Ovary (tissue), 10 donors: ENCODE results near the gene TENT4B. TPM values are rescaled to one million over a fixed set of nuclear protein-coding genes. Genes with fewer than 3 reads are reported as not detected.

Experiments
- DNase-seq, 5 donors: peaks; one replicate each; pipeline ENCODE4 v3.0.0-alpha.2; 2019 to 2020
- H3K27ac ChIP-seq, 2 donors: fragments of 200-600 bp; one replicate each; pipeline versions ENCODE4 v1.5.1 to v1.8.0; 2019 to 2022
- H3K27me3 ChIP-seq: fragments of 200-600 bp; one replicate; pipeline ENCODE4 v1.8.0; 2022
- H3K36me3 ChIP-seq: fragments of 200-600 bp; sonication (generic); one replicate; pipeline ENCODE4 v1.5.1; 2019
- H3K4me1 ChIP-seq: one replicate; pipeline ENCODE4 v1.8.1; 2013; ENCODE audit warnings: mild to moderate bottlenecking, moderate library complexity; ENCODE audit not compliant: insufficient read depth
- H3K4me3 ChIP-seq: fragments of 200-600 bp; sonication (generic); one replicate; pipeline ENCODE4 v1.5.1; 2017
- H3K9me3 ChIP-seq, 2 donors: fragments of 200-600 bp in 1 of 2; sonication (generic) in 1 of 2; one replicate each; pipeline versions ENCODE4 v1.5.1 to v1.8.1; 2013 to 2019; ENCODE audit warnings: mild to moderate bottlenecking in 1 of 2, moderate library complexity in 1 of 2
- EP300 ChIP-seq: sonication (generic); formaldehyde crosslinking; IDR thresholded peaks from one replicate; pipeline ENCODE4 v1.6.1; 2017; ENCODE audit warnings: antibody characterized with exemption
- POLR2A ChIP-seq: fragments of 450-650 bp; IDR thresholded peaks from one replicate; pipeline ENCODE4 v1.6.1; 2017; ENCODE audit warnings: antibody characterized with exemption, mild to moderate bottlenecking, moderate library complexity
- WGBS, 3 donors: extraction: QIAGEN DNeasy Blood & Tissue Kit in 1 of 3; methylation state at CpG; one replicate each; pipeline versions ENCODE4 v1.1.5 to v1.1.7; 2013 to 2017; 5-methylcytosine and 5-hydroxymethylcytosine counted together
- intact Hi-C, 4 donors: fragments of 100-400 bp; cut with DNase I; formaldehyde crosslinking; loops; one replicate each; pipeline versions ENCODE4 v1.11.0 to v1.15.1; 2022 to 2023
- long read RNA-seq, 3 donors: library from polyadenylated mRNA in 2 of 3; unstranded in 2 of 3; transcript quantifications; one replicate each; pipeline ENCODE4 v2.0.0 and lab custom pipeline, GENCODE V29; 2021 to 2026
- polyA plus RNA-seq, 2 donors: library from polyadenylated mRNA; stranded (reverse); fragments of 200-250 nt in 1 of 2; fragments of 350-450 nt in 1 of 2; fragmentation: Illumina TruSeq in 1 of 2; extraction: RNeasy Lipid Tissue Mini Kit (QIAGEN cat#74804) in 1 of 2; gene quantifications; one replicate each; pipeline ENCODE4 v1.2.3, GENCODE V29; 2013 to 2014
- total RNA-seq, 7 donors: library from RNA; depleted of rRNA in 2 of 7; stranded (reverse); fragments of >200 nt in 2 of 7; fragmentation: NEBNext Ultra II Directional in 3 of 7; extraction: Animal tissue kit (Norgen Biotek cat#: 25700) in 3 of 7; gene quantifications; one replicate each; pipeline versions ENCODE4 v1.1.0 to v1.2.4, GENCODE V29; 2016 to 2023
- TF ChIP-seq, protein P1 (sequence below), 3 donors: fragments of 450-650 bp in 2 of 3; fragments of 200-600 bp in 1 of 3; IDR thresholded peaks; one replicate each; pipeline versions ENCODE4 v1.5.1 to v1.8.0; 2016 to 2022; ENCODE audit warnings: antibody characterized with exemption in 3 of 3, mild to moderate bottlenecking in 1 of 3
- donor health status: DM: no; HTN: no; CAD: no; lungs with moderate emphysema.
- donor health status: DM: no; HTN: no; CAD: no.
- donor health status: Bipolar disorder and iron deficiency.
- donor health status: DM: yes; HTN: yes; CAD: no.
- donor health status: DM: no; HTN: no; CAD: no.
- donor health status: DM: yes; HTN: yes; CAD: no.

TENT4B gene
- total RNA-seq: 10 to 100 TPM in 6 of 7 donors, 1 to 10 TPM in 1; 9.7 to 17.7 (median 12.3) TPM
- polyA plus RNA-seq: 10 to 100 TPM in 1 of 2 donors, 1 to 10 TPM in 1; 5.3 to 13.5 TPM
- long read RNA-seq, donor 1, partial matches to known transcripts: 3 of 4 reads
- long read RNA-seq, donor 1, other reads (novel, unspliced or antisense): 1 of 4 reads
- long read RNA-seq, donor 2: 0 reads
- long read RNA-seq, donor 3, full-length matches to known transcripts: 1 of 10 reads
- long read RNA-seq, donor 3, partial matches to known transcripts: 4 of 10 reads
- long read RNA-seq, donor 3, other reads (novel, unspliced or antisense): 5 of 10 reads

GRCh38 chr16:50152807-50153595 lies at the start of gene TENT4B:
Gene TENT4B, plus strand, starts transcription at chr16:50153306. Its CDS starts 316 bp downstream, at chr16:50153622.
- H3K27me3 ChIP-seq: no peaks in the 10 kb centered on the region
- H3K4me3 ChIP-seq: peak within 1 kb of the TSS; percentile 80
- intact Hi-C loops: loop anchor here in 3 of 4 donors (5.0 to 10.0 kb wide), 3 partner anchors 52 to 128 kb away; partner anchors contain the start of gene CNEP1R1 (in 1 of the 3)
- peak; percentile 90 for TF ChIP-seq POLR2A
- no peak for TF ChIP-seq EP300
- DNase-seq: peak; percentile 84 to 91 (median 89)
- peak within 1 kb of the TSS; percentile 76 to 99 for H3K27ac ChIP-seq
- H3K9me3 ChIP-seq: no peaks in the 10 kb centered on the region
- 0 to 1% (median 0%) methylated on average over 44 to 109 of the region's 114 CpGs for WGBS, 3 donors
- H3K4me1 ChIP-seq: peaks cover 6% of the 10 kb centered on the region
- H3K36me3 ChIP-seq: no peaks in the 10 kb centered on the region

GRCh38 chr16:50103764-50104163 lies 49.3 kb upstream of the TENT4B start:
- no peak overlapping the region for H3K27ac ChIP-seq
- intact Hi-C loops: no loop called here
- H3K4me1 ChIP-seq: no peaks in the 10 kb centered on the region
- no peak for DNase-seq
- 77 to 93% (median 88%) methylated on average over 5 of the region's 5 CpGs for WGBS, 3 donors
- no peaks in the 10 kb centered on the region for H3K9me3 ChIP-seq
- TF ChIP-seq, protein P1, sequence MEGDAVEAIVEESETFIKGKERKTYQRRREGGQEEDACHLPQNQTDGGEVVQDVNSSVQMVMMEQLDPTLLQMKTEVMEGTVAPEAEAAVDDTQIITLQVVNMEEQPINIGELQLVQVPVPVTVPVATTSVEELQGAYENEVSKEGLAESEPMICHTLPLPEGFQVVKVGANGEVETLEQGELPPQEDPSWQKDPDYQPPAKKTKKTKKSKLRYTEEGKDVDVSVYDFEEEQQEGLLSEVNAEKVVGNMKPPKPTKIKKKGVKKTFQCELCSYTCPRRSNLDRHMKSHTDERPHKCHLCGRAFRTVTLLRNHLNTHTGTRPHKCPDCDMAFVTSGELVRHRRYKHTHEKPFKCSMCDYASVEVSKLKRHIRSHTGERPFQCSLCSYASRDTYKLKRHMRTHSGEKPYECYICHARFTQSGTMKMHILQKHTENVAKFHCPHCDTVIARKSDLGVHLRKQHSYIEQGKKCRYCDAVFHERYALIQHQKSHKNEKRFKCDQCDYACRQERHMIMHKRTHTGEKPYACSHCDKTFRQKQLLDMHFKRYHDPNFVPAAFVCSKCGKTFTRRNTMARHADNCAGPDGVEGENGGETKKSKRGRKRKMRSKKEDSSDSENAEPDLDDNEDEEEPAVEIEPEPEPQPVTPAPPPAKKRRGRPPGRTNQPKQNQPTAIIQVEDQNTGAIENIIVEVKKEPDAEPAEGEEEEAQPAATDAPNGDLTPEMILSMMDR (IDR thresholded peaks at IDR 0.05): no peak
- TF ChIP-seq EP300: no peak
- TF ChIP-seq POLR2A: no peak
- H3K36me3 ChIP-seq: no peaks in the 10 kb centered on the region
- H3K4me3 ChIP-seq: no peak overlapping the region
- no peaks in the 10 kb centered on the region for H3K27me3 ChIP-seq

GRCh38 chr16:50114357-50115129 lies 38.6 kb upstream of the TENT4B start:
- WGBS, 3 donors: 75 to 79% (median 78%) methylated on average over 8 of the region's 8 CpGs
- Histone ChIP-seq H3K27ac (no peak overlapping the region), H3K4me1 (no peaks in the 10 kb centered on the region), H3K4me3 (no peak overlapping the region), H3K36me3 (no peaks in the 10 kb centered on the region), H3K27me3 (no peaks in the 10 kb centered on the region), H3K9me3 (no peaks in the 10 kb centered on the region)
- no peak for DNase-seq
- TF ChIP-seq EP300: no peak
- TF ChIP-seq, protein P1 (IDR thresholded peaks at IDR 0.05): no peak
- TF ChIP-seq POLR2A: no peak
- intact Hi-C loops: no loop called here

DNA sequence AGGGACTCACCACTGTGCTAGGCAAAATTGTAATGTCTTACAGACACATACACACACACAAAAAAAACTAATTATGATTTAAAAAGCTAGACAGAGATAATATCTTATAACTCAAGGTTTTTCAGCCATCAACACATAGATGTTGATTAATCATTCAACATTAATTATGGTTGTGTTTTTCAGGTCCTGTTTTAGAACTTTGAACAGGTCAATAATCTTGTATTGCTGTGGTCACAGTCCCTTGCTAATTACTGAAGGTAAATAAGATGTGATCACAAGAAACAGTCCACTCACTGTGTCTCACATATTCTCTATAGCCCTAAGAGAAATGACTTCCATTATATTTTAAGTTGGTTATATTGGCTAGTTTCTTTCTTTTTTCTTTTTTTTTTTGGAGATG lies 32.4 kb upstream of the TENT4B start:
- Histone ChIP-seq H3K36me3 (no peaks in the 10 kb centered on the region), H3K27me3 (no peaks in the 10 kb centered on the region), H3K4me1 (no peaks in the 10 kb centered on the region), H3K9me3 (no peaks in the 10 kb centered on the region), H3K27ac (no peak overlapping the region), H3K4me3 (no peak overlapping the region)
- DNase-seq: no peak
- intact Hi-C loops: loop anchor here in 1 of 4 donors (1.0 kb wide), 1 partner anchor 48 kb away; no protein-coding TSS in a partner anchor
- TF ChIP-seq, protein P1 (IDR thresholded peaks at IDR 0.05): no peak
- no peak for TF ChIP-seq POLR2A
- no peak for TF ChIP-seq EP300
